Measurements from ENCODE around the gene FFAR2. TPM values are rescaled to one million over a fixed set of nuclear protein-coding genes. Genes with fewer than 3 reads are reported as not detected.
"Not testable (repeated sequence)": the region's sequence is repeated elsewhere in the genome, so short reads cannot be mapped to it uniquely, and the experiment has no call there.

Gene FFAR2
- total RNA-seq, result 0.17 TPM

DNA sequence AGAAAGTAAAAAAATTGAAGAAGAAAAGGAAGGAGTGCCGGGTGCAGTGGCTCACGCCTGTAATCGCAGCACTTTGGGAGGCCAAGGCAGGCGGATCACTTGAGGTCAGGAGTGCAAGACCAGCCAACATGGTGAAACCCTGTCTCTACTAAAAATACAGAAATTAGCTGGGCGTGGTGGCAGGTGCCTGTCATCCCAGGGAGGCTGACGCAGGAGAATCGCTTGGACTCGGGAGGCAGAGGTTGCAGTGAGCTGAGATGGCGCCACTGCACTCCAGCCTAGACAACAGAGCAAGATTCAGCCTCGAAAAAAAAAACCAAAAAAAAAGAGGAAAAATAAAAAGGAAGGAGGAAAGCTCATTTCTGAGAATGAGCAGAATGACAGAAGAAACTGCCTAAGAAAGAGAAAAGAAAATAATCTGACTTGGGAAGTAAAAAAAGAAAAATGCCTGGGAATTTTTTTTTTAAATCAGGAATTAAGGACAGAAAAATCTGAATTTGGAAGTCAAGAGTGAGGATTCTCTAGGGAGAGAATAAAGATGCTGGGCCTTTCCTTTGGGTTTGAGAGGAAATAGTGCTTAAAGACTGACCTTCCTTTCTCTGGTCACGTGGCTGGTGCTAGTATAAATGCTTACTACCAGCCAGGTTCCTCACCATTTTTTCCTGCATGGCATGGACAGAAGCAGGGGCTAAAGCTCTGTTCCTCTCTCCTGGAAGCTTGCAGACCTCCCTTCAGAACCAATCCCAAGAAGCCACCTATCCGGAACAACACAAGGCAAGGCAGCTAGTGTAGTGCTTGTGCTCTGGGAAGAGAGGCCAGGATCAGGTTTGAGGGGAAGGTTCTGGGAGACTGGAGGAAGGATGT is at the start of gene FFAR2:
Gene FFAR2 (plus strand): TSS at position 652 of the 864 bp plus-strand sequence. CDS start 1,458 bp downstream, outside the sequence.
- no peak for DNase-seq (ENCODE audit: low spot score)

DNA sequence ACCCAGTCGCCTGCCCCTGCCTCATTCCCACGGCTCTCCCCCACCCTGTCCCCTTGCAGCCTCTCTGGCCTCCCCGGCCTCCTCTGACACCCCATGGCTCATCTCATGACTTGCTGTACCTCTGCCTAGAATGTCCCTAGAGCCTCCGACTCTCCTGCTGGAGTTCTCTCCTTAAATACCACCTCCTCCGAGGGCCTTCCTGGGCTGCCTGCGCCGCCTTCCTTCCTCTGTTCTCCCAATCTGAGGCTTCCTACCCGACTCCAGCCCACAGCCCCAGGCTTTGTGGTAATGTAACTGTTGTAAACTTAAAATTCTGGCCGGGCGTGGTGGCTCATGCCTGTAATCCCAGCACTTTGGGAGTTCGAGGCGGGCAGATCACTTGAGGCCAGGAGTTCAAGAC is 49.5 kb upstream of the FFAR2 start:
- DNase-seq (ENCODE audit: low spot score), result no peak

DNA sequence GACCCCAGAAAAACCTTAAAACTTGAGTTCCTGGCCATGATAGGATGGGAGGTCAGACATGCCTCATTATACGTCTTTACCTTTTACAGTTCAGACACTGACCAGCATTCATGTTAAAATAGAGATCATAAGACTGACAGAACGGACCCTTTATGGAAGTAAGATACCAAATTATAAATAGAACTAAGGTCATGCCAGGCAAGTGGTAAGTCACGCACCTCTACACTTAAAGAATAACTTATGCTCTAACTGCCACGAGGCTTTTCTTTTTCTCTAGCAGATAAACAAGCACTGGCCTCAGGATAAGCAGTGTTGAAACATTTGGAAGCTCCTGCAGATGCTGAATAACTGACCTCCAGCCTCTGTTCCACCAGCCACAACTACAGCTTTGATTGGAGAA is 48.8 kb upstream of the FFAR2 start:
- no peak for DNase-seq (ENCODE audit: low spot score)

- DNase-seq (ENCODE audit: low spot score), result no peak
Observed at GRCh38 chr19:35399948-35400772, 47.9 kb upstream of the FFAR2 start.

DNA sequence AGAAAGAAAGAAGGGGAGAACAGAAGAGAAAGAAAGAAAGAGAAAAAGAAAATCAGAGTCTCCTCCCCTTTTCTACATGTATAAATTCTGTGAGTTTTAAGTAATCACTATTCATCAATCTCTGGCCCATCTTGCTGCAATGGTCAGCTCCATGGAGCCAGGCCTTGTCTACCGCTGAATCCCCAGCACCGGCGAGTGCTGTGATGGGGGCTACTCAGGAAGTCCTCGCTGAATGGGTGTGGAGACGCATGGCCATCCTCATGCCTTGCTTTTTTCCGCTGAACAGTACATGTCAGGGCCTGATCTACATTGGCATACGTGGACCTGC is 47.3 kb upstream of the FFAR2 start:
- no peak for DNase-seq (ENCODE audit: low spot score)

DNA sequence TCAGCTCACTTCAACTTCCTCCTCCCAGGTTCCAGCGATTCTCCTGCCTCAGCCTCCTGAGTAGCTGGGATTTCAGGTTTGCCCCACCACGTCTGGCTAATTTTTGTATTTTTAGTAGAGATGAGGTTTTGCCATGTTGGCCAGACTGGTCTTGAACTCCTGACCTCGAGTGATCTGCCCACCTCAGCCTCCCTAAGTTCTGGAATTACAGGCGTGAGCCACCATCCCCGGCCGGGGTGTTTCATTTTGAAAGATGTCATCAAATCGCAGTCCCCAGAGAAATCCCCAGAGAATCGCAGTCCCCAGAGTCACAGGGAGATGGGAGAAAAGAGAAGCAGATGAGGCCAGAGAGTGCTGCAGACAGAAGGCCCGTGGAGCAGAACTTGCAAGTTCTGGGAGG is 46.6 kb upstream of the FFAR2 start:
- DNase-seq (ENCODE audit: low spot score), result not testable (repeated sequence)

DNA sequence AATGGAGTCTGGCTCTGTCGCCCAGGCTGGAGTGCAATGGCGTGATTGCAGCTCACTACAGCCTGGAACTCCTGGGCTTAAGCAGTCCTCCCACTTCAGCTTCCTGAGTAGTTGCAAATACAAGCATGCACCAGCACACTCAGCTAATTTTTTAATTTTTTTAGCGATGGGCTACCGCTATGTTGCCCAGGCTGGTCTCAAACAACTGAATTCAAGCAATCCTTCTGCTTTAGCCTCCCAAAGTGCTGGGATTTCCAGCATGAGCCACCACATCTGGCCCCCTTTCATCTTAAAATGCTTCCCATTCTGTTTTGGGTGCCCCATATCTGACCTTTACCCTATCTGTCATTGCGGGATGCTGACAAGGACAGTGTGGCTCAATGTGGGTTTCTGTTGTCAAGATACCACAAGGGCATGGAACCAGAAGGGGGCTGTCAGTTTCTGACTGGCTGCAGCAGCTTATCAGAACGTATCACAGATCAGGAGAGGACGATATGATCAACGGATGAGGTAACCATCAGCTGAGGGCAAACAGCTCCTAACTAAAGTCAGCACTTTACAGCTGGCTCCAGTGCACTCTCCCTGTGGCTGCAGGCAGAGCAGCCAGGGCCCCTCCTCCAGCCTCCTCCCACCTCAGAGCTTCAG is 44.8 kb upstream of the FFAR2 start:
- DNase-seq (ENCODE audit: low spot score), result no peak

- DNase-seq (ENCODE audit: low spot score), result peak; percentile 11
Observed at GRCh38 chr19:35404879-35405622, 43.0 kb upstream of the FFAR2 start.

- DNase-seq (ENCODE audit: low spot score), result no peak
Observed at GRCh38 chr19:35407619-35408018, 40.4 kb upstream of the FFAR2 start.

GRCh38 chr19:35408284-35409171 is 39.5 kb upstream of the FFAR2 start:
- no peak for DNase-seq (ENCODE audit: low spot score)

DNA sequence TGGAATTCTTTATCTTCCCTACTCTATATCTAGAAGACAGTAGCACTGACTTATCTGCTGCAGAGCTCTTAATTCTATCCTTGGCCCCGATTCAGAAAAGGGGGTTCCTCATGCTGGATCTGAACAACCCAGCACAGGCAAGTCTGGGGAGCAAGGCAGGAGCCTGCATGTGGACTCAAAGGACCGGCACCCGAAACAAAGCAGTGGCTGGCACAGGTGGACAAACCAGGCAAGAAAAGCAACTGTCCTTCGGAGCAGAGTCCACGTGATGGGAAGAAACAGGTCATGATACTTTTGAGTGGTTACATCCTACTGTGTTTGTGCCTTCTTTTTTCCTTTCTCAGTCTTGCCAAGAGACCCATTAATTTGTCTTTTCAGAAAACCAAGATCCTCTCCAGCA is 38.9 kb upstream of the FFAR2 start:
- DNase-seq (ENCODE audit: low spot score), result no peak

DNA sequence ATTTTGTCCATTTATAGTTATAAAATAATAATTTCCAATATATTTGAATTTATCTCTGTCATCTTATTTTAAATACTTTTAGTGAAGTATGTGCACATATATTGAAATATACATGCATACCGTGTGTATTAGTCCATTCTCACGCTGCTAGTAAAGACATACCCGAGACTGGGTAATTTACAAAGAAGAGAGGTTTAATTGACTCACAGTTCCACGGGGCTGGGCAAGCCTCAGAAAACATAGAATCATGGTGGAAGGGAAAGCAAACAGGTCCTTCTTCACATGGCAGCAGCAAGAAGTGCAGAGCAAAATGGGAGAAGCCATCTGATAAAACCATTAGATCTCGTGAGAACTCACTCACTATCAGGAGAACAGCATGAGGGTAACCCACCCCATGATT is 37.6 kb upstream of the FFAR2 start:
- DNase-seq (ENCODE audit: low spot score), result no peak

- DNase-seq (ENCODE audit: low spot score), result no peak
Observed at GRCh38 chr19:35414442-35414841, 33.6 kb upstream of the FFAR2 start.

GRCh38 chr19:35416331-35416730 is 31.7 kb upstream of the FFAR2 start:
- DNase-seq (ENCODE audit: low spot score), result no peak

- no peak for DNase-seq (ENCODE audit: low spot score)
Observed at GRCh38 chr19:35417278-35417677, 30.8 kb upstream of the FFAR2 start.

DNA sequence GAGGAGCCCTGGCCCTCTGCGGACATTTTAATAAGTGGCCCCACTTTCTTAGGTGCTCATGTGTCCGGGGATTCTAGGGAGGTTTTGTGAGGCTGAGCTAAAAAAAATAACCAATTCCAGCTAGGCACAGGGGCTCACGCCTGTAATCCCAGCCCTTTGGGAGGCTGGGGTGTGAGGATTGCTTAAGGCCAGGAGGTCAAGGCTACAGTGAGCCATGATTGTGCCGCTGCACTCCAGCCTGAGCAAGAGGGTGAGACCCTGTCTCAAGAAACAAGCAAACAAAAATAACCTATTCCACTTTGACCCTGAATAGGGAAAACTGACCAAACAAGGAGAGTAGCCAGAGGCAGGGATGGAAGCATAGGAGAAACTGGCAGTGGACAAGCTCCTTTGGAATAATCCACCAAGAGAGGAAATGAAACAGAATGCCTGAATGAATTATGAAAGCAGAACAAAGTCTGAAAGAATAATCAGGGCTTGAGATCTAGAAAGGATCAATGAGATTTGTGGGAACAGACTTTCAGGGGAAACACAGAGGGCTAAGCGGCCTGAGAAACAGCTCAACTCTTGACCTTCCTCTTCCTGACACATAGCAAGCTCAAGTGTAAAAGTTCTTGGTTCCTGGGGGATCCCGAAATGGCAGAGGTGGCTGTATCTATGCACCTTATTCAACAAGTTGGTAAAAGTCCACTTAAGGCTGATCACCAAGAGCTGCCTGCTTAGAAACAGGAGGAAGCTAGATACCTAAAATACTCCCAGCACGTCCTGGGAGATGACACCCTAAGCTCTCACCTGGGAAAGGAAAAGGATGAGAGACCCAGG is 30.1 kb upstream of the FFAR2 start:
- no peak for DNase-seq (ENCODE audit: low spot score)

- no peak for DNase-seq (ENCODE audit: low spot score)
Observed at GRCh38 chr19:35419046-35419445, 29.0 kb upstream of the FFAR2 start.

DNA sequence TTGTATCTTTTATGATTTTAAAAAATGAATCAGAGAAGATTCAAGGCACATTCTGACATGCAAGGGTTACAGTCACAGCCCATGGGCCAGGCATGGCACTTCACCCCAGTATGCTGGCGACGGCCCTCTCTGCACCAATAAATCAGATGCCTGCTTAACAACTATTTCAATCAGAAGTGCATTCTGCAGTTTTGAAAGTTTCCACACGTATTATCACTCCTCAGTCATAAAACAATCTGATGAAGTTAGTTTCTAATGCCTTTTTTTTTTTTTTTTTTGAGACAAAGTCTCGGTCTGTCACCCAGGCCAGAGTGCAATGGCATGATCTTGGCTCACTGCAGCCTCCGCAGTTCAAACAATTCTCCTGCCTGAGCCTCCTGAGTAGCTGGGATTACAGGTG is 28.3 kb upstream of the FFAR2 start:
- DNase-seq (ENCODE audit: low spot score), result no peak

DNA sequence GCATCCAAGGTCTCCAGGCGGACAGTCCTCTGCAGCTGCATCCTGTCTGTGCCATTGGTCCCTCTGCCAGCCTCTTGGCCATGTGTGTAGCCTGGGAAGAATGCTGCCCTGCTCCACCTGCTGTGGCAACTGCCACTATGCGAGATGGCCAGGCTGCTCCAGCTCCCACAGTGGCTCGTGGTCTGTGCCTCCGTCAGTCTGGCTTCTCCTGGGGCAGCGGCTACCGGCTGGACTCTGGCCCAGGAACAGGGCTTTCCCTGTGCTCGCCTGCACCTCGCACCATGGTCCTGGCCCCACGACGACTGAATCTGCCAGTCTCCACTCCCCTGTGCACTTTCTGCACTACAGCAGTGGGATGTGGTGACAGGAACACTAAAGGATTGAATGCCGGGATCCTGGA is 26.7 kb upstream of the FFAR2 start:
- DNase-seq (ENCODE audit: low spot score), result no peak

- not testable (repeated sequence) for DNase-seq (ENCODE audit: low spot score)
Observed at GRCh38 chr19:35423406-35423805, 24.7 kb upstream of the FFAR2 start.
